HG02763 (cell line): ENCODE measurements around the gene ENTPD2.

ENCODE experiments used
- ATAC-seq: cut with Tn5 transposase; IDR thresholded peaks from one replicate; pipeline ENCODE4 v1.9.1; 2021; ENCODE audit warnings: mild to moderate bottlenecking, moderate library complexity; ENCODE audit not compliant: unreplicated experiment

ENTPD2 gene

DNA sequence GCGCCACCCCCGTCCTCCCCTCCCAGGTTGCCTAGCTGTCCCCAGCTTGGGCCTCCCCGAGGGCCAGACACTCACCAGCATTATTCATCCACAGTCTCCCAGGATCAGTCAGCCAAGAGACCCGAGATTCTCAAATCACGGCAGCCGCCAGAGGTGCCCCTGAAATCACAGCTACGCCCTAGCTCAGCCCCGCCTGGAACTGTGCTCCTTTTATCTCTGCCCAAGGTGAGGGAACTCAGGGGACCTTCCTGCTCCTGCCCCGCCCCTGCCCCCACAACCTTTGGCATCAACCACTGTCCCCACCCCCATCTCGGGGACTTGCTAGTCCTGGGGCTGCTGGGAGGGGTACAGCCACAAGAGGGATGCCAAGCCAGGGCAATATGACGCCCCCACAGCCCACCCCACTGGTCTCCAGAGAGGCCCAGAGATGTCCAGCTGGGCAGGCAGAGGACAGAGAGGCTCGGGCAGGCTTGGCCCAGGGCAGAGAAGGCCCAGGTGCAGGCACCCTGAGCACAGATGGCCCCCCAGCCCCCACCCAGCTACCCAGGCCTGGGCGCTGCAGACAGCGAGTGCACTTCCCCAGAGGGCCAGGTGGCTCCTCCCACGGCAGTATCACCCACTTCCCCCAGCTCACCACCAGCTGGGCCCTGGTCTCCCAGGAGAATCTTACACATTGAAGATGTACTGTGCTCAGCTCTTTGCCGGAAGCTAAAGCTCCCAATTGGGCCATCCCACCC lies 21.8 kb downstream of the ENTPD2 start, which contains the start of gene FUT7:
Gene FUT7 (minus strand): TSS at position 185 of the 737 bp plus-strand sequence. CDS start 97 bp downstream, at position 88.
- no peak for ATAC-seq

DNA sequence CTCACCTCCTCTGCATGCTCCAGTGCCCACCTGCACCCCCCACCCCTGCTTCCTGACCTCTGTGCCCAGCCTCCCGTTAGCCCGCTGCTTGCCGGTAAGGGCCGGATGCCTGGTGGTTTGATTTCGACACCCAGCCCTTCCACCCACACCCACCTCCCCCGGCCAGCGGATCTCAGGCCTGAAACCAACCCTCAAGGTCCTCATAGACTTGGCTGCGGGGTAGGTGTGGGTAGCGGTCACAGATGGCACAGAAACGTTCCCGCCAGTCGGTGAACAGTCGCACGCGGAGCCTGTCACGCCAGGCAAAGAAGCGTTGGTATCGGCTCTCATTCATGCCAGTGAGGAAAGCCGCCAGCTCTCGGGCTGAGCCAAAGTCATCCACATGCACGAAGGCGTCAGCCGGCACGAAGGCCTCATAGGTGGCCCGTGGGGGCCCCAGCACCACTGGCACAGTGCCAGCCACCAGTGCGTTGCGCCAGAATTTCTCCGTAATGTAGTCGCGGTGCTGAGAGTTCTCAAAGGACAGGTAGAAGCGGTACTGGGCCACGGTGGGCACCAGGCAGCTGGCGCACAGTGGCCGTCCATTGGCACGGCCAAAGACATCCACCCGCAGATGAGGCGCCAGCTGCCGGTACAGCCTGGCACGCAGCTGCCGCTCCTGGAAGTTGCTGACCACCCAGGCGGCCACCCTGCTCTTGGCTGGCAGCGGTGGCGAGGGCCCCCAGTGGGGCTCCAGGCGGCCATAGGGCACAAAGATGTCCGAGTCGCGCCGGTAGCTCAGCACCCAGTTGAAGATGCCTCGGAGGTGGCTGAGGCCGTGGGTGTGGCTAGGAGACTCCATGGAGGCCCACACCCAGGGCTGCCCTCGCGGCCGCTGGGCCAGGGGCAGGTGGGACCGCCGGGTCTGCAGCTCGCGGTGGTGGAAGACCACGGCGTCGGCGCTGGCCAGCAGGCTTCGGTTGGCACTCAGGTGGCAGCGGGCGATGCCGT lies 23.0 kb downstream of the ENTPD2 start:
- ATAC-seq, result no peak

GRCh38 chr9:137030006-137030405 lies 23.9 kb downstream of the ENTPD2 start:
- no peak for ATAC-seq

- ATAC-seq, result no peak
These were observed 24.6 kb downstream of the ENTPD2 start for GRCh38 chr9:137029058-137029936.

DNA sequence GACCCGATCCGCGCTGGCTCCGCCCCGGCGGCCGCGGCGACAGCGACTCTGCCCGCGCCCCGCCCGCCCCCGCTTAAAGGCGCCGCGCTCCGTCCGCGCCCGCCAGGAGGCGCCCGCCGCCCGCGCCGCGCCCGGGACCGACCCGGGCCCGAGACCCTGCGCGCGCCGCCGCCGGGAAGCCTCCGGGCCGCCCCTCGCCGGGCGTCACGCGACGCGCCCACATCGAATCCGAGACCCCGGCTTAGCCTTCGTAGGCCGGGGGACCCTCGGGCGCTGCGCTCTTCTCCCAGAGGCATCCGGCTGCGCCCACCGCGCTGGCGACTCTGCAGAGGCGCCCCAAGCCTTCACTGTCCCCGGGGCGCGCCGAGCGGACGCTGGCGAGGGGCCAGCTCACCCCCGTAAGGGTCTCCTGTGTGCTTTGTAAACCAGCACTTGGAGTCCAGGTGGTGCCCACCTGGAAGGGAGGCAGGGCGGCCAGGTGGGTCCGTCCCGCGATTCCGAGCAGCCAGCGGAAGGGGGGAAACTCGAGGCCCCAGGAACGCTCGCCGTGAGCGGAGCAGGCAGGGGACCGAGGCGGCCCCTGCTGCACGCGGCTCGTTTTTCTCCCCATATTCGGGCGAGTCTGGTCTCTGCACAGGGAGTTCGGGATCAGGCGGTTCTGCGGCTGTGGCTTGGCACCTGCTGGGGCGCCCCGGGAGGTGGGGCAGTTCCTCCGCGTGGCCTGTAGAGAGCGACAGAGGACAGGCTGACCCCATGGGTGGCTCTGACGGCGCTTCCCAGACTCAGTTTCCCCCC lies 25.4 kb downstream of the ENTPD2 start:
- peak; percentile 50 for ATAC-seq

- no peak for ATAC-seq
These were observed 26.2 kb downstream of the ENTPD2 start, which contains the start of gene ABCA2 for GRCh38 chr9:137027369-137028262. Gene ABCA2 (minus strand): TSS chr9:137028237. CDS start chr9:137028140, 97 bp downstream.

DNA sequence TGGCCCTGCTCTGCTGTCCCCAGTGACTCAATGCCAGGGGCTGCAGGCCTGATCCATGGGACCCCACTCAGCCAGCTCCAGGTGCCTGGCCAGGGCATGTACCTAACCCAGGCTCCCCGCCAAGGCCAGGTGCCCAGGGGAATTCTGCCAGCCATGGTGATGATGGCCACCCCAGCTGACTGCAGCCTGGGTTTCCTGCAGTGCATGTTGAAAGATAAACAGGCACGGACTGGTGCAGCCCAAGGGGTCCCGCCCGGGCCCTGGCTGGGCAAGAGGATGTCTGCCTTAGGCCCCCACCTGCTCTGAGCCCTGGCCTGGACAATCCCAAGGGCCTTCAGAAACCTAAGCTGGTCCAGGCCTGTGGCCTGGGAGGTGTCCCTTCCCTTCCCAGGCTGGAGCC lies 27.0 kb downstream of the ENTPD2 start:
- ATAC-seq, result no peak

DNA sequence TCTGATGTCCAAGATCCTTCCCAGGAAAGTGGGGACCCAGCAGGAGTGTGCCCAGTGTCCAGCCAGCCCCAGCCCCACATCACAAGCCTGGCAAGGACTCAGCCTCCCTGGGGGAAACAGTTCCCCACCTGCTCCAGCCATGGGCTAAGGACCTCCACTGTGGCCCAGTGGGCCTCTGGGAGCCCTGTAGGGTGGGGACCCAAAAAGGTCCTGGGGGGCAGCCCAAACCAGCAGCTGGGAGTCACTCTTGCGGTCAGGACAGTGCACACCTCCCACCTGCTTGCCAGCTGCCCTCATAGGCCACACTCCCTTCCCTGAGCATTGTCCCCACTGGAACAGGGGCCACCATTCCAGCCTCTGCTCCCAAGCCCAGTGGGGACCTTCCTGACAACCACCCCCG lies 27.5 kb downstream of the ENTPD2 start:
- ATAC-seq, result no peak

DNA sequence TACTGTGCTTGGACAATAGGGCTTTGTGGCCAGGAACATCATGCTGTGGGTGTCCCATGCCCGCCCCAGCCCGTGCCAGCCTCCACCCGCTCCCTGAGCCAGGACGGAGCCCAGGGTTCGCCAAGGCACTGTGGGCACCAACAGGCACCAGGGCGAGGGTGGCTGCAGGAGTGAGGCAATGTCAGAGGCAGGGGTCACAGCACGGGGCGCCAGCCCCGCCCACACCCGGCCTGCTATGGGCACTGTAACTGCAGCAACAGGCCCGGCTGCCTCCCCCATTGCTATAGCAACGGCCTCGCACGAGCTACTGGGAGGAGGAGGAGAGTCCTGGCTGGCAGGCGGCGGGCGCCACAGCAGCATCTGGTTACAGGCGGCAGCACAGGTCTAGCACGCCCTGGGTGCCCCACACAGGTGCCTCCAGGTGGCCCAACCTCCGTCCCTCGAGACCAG lies 28.3 kb downstream of the ENTPD2 start:
- no peak for ATAC-seq

- ATAC-seq, result no peak
These were observed 30.3 kb downstream of the ENTPD2 start for GRCh38 chr9:137023583-137023991.

- ATAC-seq, result no peak
These were observed 30.7 kb downstream of the ENTPD2 start for GRCh38 chr9:137023157-137023556.

- ATAC-seq, result no peak
These were observed 31.2 kb downstream of the ENTPD2 start for GRCh38 chr9:137022662-137023008.

- ATAC-seq, result no peak
These were observed 31.7 kb downstream of the ENTPD2 start for GRCh38 chr9:137021979-137022661.

DNA sequence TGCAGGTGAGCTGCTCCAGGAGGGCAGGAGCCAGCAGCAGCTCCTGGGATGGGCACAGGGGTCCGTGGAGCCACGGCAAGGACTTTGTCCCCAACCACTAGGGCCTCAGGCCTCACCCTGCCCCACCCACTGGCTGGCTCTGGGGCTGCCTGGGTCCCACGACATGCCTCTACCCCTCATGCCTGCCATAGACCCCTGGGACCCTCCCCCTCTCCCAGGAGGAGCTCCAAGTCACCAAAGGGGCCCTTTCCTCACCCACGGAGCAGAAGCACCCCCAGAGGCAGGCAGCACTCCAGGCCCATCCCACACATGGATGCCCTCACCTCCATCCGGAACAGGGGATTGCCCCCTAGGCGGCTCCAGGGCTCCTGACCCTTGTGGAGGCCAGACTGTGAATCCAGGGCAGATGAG lies 32.3 kb downstream of the ENTPD2 start:
- no peak for ATAC-seq

DNA sequence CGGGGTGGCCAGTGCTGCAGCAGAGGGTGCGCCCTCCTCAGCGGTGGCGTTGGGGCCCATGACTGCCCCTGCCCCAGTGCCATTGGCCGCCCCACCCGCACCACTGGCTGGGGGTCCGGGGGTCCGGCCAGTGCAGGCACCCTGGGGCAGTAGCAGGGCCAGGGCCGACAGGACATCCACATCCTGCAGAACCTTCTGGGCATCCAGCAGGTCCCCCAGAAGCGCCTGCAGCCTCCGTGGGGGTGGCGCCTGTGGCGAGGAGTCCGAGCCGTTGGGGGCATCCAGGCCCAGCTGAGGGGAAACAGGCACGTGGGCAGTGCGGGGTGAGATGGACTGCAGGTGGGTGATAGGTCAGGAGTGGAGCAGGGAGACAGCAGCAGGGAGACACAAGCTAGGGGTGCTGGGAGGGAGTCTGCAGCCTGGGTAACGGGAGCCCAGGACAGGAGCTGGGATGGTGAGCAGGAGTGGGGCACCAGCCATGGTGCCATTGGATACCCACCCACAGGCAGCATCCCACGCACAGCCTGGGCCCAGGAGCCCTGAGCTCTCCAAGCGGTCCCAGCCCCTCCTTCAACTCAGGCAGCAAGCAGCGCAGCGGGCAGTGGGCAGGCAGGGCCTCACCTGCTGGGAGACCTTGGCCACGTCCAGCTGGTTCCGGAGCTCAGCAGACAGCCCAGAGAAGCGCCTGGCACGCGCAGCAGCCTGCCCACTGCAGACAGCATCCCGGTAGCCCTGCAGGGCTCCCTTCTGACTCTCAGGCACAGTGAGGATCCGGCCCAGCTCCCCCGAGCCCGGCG lies 32.9 kb downstream of the ENTPD2 start:
- ATAC-seq, result no peak

DNA sequence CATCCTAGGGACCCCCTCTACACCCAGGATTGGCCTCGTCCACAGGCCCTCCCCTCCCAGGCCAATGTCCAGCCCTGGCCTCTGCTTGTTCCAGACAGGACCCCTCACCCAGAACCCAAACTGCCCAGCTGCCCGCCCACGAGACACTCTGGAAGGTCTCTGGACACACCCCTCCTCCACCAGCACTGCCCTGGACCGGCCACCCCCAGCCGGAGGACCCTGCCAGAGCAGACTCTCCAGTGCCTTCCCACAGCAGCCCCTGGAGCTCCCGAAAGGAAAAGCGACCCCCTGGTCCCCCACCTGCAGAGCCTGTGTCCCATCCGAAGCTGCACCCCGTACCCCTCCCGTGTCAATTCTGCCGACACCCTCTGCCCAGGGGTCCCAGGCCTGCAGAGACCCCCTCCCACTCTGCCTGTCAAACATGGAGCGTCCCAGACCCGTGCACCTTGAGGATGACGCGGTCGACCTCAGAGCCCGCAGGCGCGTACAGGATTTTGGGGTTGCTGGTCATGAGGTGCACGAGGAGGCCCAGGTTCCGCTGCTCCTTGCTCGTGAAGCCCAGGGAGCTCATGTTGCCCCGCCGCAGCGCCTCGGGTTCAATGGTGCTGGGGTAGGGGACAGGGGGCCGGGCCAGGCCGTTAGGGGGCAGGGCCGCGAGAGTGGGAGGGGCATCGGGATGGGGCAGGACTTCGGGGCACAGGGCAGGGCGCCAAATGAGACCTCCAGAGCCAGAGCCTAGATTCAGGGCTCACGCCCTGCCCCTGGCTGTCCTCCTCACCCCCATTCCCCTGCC lies 33.8 kb downstream of the ENTPD2 start:
- no peak for ATAC-seq
